Left lung (tissue), 10 donors: Measurements from ENCODE around the gene LAMTOR4. TPM values are rescaled to one million over a fixed set of nuclear protein-coding genes. Genes with fewer than 3 reads are reported as not detected.
A peak's percentile ranks its signal among the peaks of the same experiment; 100 is the strongest.

Experiments used
- ATAC-seq: fragments of 200-7000 bp; cut with Tn5 transposase; one replicate; pipeline ENCODE4 v1.9.1; 2020; ENCODE audit warnings: moderate library complexity
- DNase-seq, 4 donors: peaks; one replicate each; pipeline ENCODE4 v3.0.0-alpha.2; 2013 to 2020
- H3K27ac ChIP-seq, 2 donors: fragments of 200-600 bp; sonication (generic) in 1 of 2; one replicate each; pipeline versions ENCODE4 v1.5.0 to v1.8.0; 2020 to 2021
- H3K27me3 ChIP-seq, 2 donors: fragments of 200-600 bp; sonication (generic) in 1 of 2; one replicate each; pipeline versions ENCODE4 v1.5.0 to v1.8.0; 2020 to 2021
- H3K36me3 ChIP-seq, 2 donors: fragments of 200-600 bp; sonication (generic) in 1 of 2; one replicate each; pipeline versions ENCODE4 v1.5.0 to v1.8.0; 2020 to 2021
- H3K4me1 ChIP-seq, 2 donors: fragments of 200-600 bp; one replicate each; pipeline ENCODE4 v1.8.0; 2021
- H3K4me3 ChIP-seq, 2 donors: fragments of 200-600 bp; sonication (generic) in 1 of 2; one replicate each; pipeline versions ENCODE4 v1.5.0 to v1.8.0; 2020 to 2021; ENCODE audit warnings: mild to moderate bottlenecking in 1 of 2
- H3K9me3 ChIP-seq, 2 donors: fragments of 200-600 bp; sonication (generic) in 1 of 2; one replicate each; pipeline versions ENCODE4 v1.5.0 to v1.8.0; 2020 to 2021
- CTCF ChIP-seq, 2 donors: fragments of 200-600 bp; sonication (generic) in 1 of 2; IDR thresholded peaks; one replicate each; pipeline versions ENCODE4 v1.5.0 to v1.8.0; 2021; ENCODE audit warnings: antibody characterized with exemption in 2 of 2
- intact Hi-C, 2 donors: fragments of 100-400 bp; cut with DNase I; formaldehyde crosslinking; loops; one replicate each; pipeline versions ENCODE4 v1.11.2 to v1.14.2; 2022
- polyA plus RNA-seq, 6 donors: library from polyadenylated mRNA; unstranded; fragments of 120-200 nt; gene quantifications; one replicate each; pipeline ENCODE4 v1.2.1, GENCODE V29; 2013; ENCODE audit not compliant: insufficient read length in 6 of 6
- total RNA-seq, 2 donors: library from RNA; stranded (reverse); fragmentation: NEBNext Ultra II Directional; extraction: Animal tissue kit (Norgen Biotek cat#: 25700); gene quantifications; one replicate each; pipeline ENCODE4 v1.2.1, GENCODE V29; 2021
- donor health status: DM: no; HTN: yes; CAD: no.
- donor health status: DM: no; HTN: no; CAD: no.

LAMTOR4 gene
- total and polyA plus RNA-seq, 8 donors = 85.9 to 120 (median 99.3) TPM

- no peak for DNase-seq
These were observed 20.6 kb downstream of the LAMTOR4 start for GRCh38 chr7:100169147-100169850.

GRCh38 chr7:100170101-100170897 lies 21.6 kb downstream of the LAMTOR4 start:
- ATAC-seq (no peak), DNase-seq (no peak)
- Histone ChIP-seq H3K4me1 (peaks cover 0 to 43% of the 10 kb centered on the region in 2 donors), H3K36me3 (no peaks in the 10 kb centered on the region), H3K27me3 (peaks cover 10 to 75% of the 10 kb centered on the region in 2 donors), H3K27ac (no peak overlapping the region), H3K4me3 (no peak overlapping the region), H3K9me3 (no peaks in the 10 kb centered on the region)
- TF ChIP-seq CTCF (IDR thresholded peaks at IDR 0.05) = no peak
- intact Hi-C loops = no loop called here

More at GRCh38 chr7:100169147-100169850, 20.6 kb downstream of the LAMTOR4 start:
- Histone ChIP-seq H3K9me3 (no peaks in the 10 kb centered on the region), H3K4me1 (peaks cover 0 to 43% of the 10 kb centered on the region in 2 donors), H3K4me3 (peak overlapping the region in 1 of 2 donors; percentile 48), H3K27ac (peak overlapping the region; percentile 38 to 66), H3K36me3 (no peaks in the 10 kb centered on the region), H3K27me3 (peaks cover 10 to 75% of the 10 kb centered on the region in 2 donors)
- intact Hi-C loops = no loop called here
- TF ChIP-seq CTCF (IDR thresholded peaks at IDR 0.05) = no peak
- no peak for ATAC-seq

- Histone ChIP-seq H3K4me1 (peaks cover 0 to 43% of the 10 kb centered on the region in 2 donors), H3K27ac (no peak overlapping the region), H3K36me3 (no peaks in the 10 kb centered on the region), H3K4me3 (peak overlapping the region; percentile 9 to 30), H3K27me3 (peaks cover 10 to 71% of the 10 kb centered on the region in 2 donors), H3K9me3 (no peaks in the 10 kb centered on the region)
- ATAC-seq (peak; percentile 13), DNase-seq (peak in 1 of 4 donors; percentile 81)
- no peak for TF ChIP-seq CTCF (IDR thresholded peaks at IDR 0.05)
- intact Hi-C loops = no loop called here
These were observed 22.5 kb downstream of the LAMTOR4 start for GRCh38 chr7:100171087-100171681.

GRCh38 chr7:100171840-100172239 lies 23.1 kb downstream of the LAMTOR4 start:
- no peaks in the 10 kb centered on the region for H3K36me3 ChIP-seq
- TF ChIP-seq CTCF (IDR thresholded peaks at IDR 0.05) = no peak
- H3K4me1 ChIP-seq = peaks cover 0 to 43% of the 10 kb centered on the region in 2 donors
- intact Hi-C loops = no loop called here
- DNase-seq = no peak
- H3K27ac ChIP-seq = no peak overlapping the region
- H3K27me3 ChIP-seq = peaks cover 10 to 64% of the 10 kb centered on the region in 2 donors
- H3K4me3 ChIP-seq = peak overlapping the region; percentile 9 to 30
- ATAC-seq = no peak
- H3K9me3 ChIP-seq = no peaks in the 10 kb centered on the region
